ENCODE results near the gene MARVELD3. TPM values are rescaled to one million over a fixed set of nuclear protein-coding genes. Genes with fewer than 3 reads are reported as not detected.
"Not testable (repeated sequence)": the region's sequence is repeated elsewhere in the genome, so short reads cannot be mapped to it uniquely, and the experiment has no call there.

Gene MARVELD3
- polyA plus RNA-seq = 10 to 100 TPM in 1 of 3 donors, under 1 TPM in 2; 0.16 to 13.1 (median 0.56) TPM

- WGBS, 3 donors = 0 to 1% (median 1%) methylated on average over 41 to 98 of the region's 98 CpGs
Measured at GRCh38 chr16:71626018-71626857, at the start of gene MARVELD3. TSS of gene MARVELD3 (plus strand) at chr16:71626184. CDS start at chr16:71626230, 46 bp downstream.

GRCh38 chr16:71576971-71577370 is 49.0 kb upstream of the MARVELD3 start, which contains the start of gene TAT:
TSS of gene TAT (minus strand) at chr16:71577092. CDS start at chr16:71576415, 677 bp downstream.
- WGBS, 3 donors = 28 to 31% (median 30%) methylated on average over 3 of the region's 3 CpGs
- H3K27ac ChIP-seq (ENCODE audit: low read depth, low read length) = no peak within 1 kb of the TSS

More at GRCh38 chr16:71626018-71626857, at the start of gene MARVELD3:
- H3K27ac ChIP-seq (ENCODE audit: low read depth, low read length) = no peak within 1 kb of the TSS

GRCh38 chr16:71582553-71582848 is 43.5 kb upstream of the MARVELD3 start:
- 81 to 89% (median 87%) methylated on average over 5 of the region's 5 CpGs for WGBS, 3 donors
- H3K27ac ChIP-seq (ENCODE audit: low read depth, low read length) = not testable (repeated sequence)

- WGBS, 3 donors = 80 to 87% (median 87%) methylated on average over 3 of the region's 3 CpGs
- H3K27ac ChIP-seq (ENCODE audit: low read depth, low read length) = no peak overlapping the region
Measured at GRCh38 chr16:71584543-71585317, 41.3 kb upstream of the MARVELD3 start.

GRCh38 chr16:71585318-71585703 is 40.7 kb upstream of the MARVELD3 start:
- 22 to 58% (median 51%) methylated on average over 4 of the region's 4 CpGs for WGBS, 3 donors
- no peak overlapping the region for H3K27ac ChIP-seq (ENCODE audit: low read depth, low read length)

- 92 to 95% (median 92%) methylated on average over 27 to 30 of the region's 30 CpGs for whole genome bisulfite sequencing, 3 donors
- H3K27ac ChIP-seq (ENCODE audit: low read depth, low read length) = not testable (repeated sequence)
Measured at GRCh38 chr16:71589334-71589733, 36.6 kb upstream of the MARVELD3 start.

GRCh38 chr16:71590071-71590470 is 35.9 kb upstream of the MARVELD3 start:
- not testable (repeated sequence) for H3K27ac ChIP-seq (ENCODE audit: low read depth, low read length)
- no CpG with 5 or more reads among the region's 2 CpGs for WGBS, 3 donors

GRCh38 chr16:71590584-71590983 is 35.4 kb upstream of the MARVELD3 start:
- no peak overlapping the region for H3K27ac ChIP-seq (ENCODE audit: low read depth, low read length)
- WGBS, 3 donors = 82 to 91% (median 84%) methylated on average over 4 of the region's 4 CpGs

- WGBS, 3 donors = 62 to 82% (median 79%) methylated on average over 2 to 3 of the region's 3 CpGs
- H3K27ac ChIP-seq (ENCODE audit: low read depth, low read length) = no peak overlapping the region
Measured at GRCh38 chr16:71591917-71592316, 34.1 kb upstream of the MARVELD3 start.

GRCh38 chr16:71593048-71593999 is 32.7 kb upstream of the MARVELD3 start:
- 66 to 82% (median 77%) methylated on average over 3 of the region's 3 CpGs for WGBS, 3 donors
- no peak overlapping the region for H3K27ac ChIP-seq (ENCODE audit: low read depth, low read length)

- WGBS, 3 donors = 62 to 87% (median 84%) methylated on average over 5 of the region's 5 CpGs
- H3K27ac ChIP-seq (ENCODE audit: low read depth, low read length) = no peak overlapping the region
Measured at GRCh38 chr16:71594000-71594646, 31.9 kb upstream of the MARVELD3 start.

GRCh38 chr16:71595340-71595826 is 30.6 kb upstream of the MARVELD3 start:
- 81 to 92% (median 88%) methylated on average over 6 to 7 of the region's 7 CpGs for WGBS, 3 donors
- H3K27ac ChIP-seq (ENCODE audit: low read depth, low read length) = not testable (repeated sequence)

- WGBS, 3 donors = 49 to 64% (median 55%) methylated on average over 2 of the region's 2 CpGs
- H3K27ac ChIP-seq (ENCODE audit: low read depth, low read length) = not testable (repeated sequence)
Measured at GRCh38 chr16:71598426-71598825, 27.6 kb upstream of the MARVELD3 start.

- no peak overlapping the region for H3K27ac ChIP-seq (ENCODE audit: low read depth, low read length)
- WGBS, 3 donors = 72 to 77% (median 76%) methylated on average over 8 of the region's 8 CpGs
Measured at GRCh38 chr16:71600822-71601221, 25.2 kb upstream of the MARVELD3 start.

- 45 to 50% (median 49%) methylated on average over 2 of the region's 2 CpGs for WGBS, 3 donors
- no peak overlapping the region for H3K27ac ChIP-seq (ENCODE audit: low read depth, low read length)
Measured at GRCh38 chr16:71609066-71609465, 16.9 kb upstream of the MARVELD3 start.

- WGBS, 3 donors = 75 to 79% (median 75%) methylated on average over 4 of the region's 4 CpGs
- no peak overlapping the region for H3K27ac ChIP-seq (ENCODE audit: low read depth, low read length)
Measured at GRCh38 chr16:71610447-71610846, 15.5 kb upstream of the MARVELD3 start.

- WGBS, 3 donors = 9 to 16% (median 14%) methylated on average over 19 of the region's 19 CpGs
Measured at GRCh38 chr16:71610936-71611871, 14.8 kb upstream of the MARVELD3 start.

More at GRCh38 chr16:71610936-71611871, 14.8 kb upstream of the MARVELD3 start:
- no peak overlapping the region for H3K27ac ChIP-seq (ENCODE audit: low read depth, low read length)
